T-helper 9 cell (primary cell): Measurements from ENCODE around the gene KDM4C.

Experiments used
- DNase-seq: peaks from one replicate; pipeline ENCODE4 v3.0.0-alpha.2; 2020

Gene KDM4C

GRCh38 chr9:7067169-7067568 is 309.4 kb downstream of the KDM4C start:
- no peak for DNase-seq

GRCh38 chr9:7071916-7072315 is 314.1 kb downstream of the KDM4C start:
- no peak for DNase-seq

- DNase-seq, result no peak
Measured at GRCh38 chr9:7073706-7074105, 315.9 kb downstream of the KDM4C start.

GRCh38 chr9:7075154-7075553 is 317.4 kb downstream of the KDM4C start:
- no peak for DNase-seq

GRCh38 chr9:7079051-7079450 is 321.3 kb downstream of the KDM4C start:
- DNase-seq, result no peak

- no peak for DNase-seq
Measured at GRCh38 chr9:7081065-7081600, 323.4 kb downstream of the KDM4C start.

GRCh38 chr9:7083192-7083591 is 325.4 kb downstream of the KDM4C start:
- no peak for DNase-seq

GRCh38 chr9:7085357-7085756 is 327.6 kb downstream of the KDM4C start:
- no peak for DNase-seq

- DNase-seq, result no peak
Measured at GRCh38 chr9:7086389-7086788, 328.6 kb downstream of the KDM4C start.

GRCh38 chr9:7088611-7089010 is 330.8 kb downstream of the KDM4C start:
- no peak for DNase-seq

- no peak for DNase-seq
Measured at GRCh38 chr9:7089406-7090193, 331.8 kb downstream of the KDM4C start.

GRCh38 chr9:7093040-7093439 is 335.3 kb downstream of the KDM4C start:
- DNase-seq, result no peak

- no peak for DNase-seq
Measured at GRCh38 chr9:7094052-7094451, 336.3 kb downstream of the KDM4C start.

GRCh38 chr9:7094576-7094975 is 336.8 kb downstream of the KDM4C start:
- no peak for DNase-seq

GRCh38 chr9:7095058-7095457 is 337.3 kb downstream of the KDM4C start:
- no peak for DNase-seq

- DNase-seq, result no peak
Measured at GRCh38 chr9:7097040-7097715, 339.4 kb downstream of the KDM4C start.

- no peak for DNase-seq
Measured at GRCh38 chr9:7097785-7098752, 340.3 kb downstream of the KDM4C start.

GRCh38 chr9:7103367-7103766 is 345.6 kb downstream of the KDM4C start:
- no peak for DNase-seq

- DNase-seq, result no peak
Measured at GRCh38 chr9:7103771-7104170, 346.0 kb downstream of the KDM4C start.

GRCh38 chr9:7104625-7105024 is 346.9 kb downstream of the KDM4C start:
- DNase-seq, result no peak

GRCh38 chr9:7105095-7105494 is 347.3 kb downstream of the KDM4C start:
- no peak for DNase-seq

- DNase-seq, result no peak
Measured at GRCh38 chr9:7108936-7109335, 351.2 kb downstream of the KDM4C start.

GRCh38 chr9:7111413-7111812 is 353.6 kb downstream of the KDM4C start:
- DNase-seq, result no peak
